NOMO-1 treated with DMSO at 0.1 percent for 48 hours (cell line): Measurements from ENCODE around the gene TRMT44.
A peak's percentile ranks its signal among the peaks of the same experiment; 100 is the strongest.

Experiments used
- DNase-seq: peaks from one replicate; lab custom pipeline; 2025; ENCODE audit not compliant: unreplicated experiment; lab: John Stamatoyannopoulos, UW

The TRMT44 gene, protein sequence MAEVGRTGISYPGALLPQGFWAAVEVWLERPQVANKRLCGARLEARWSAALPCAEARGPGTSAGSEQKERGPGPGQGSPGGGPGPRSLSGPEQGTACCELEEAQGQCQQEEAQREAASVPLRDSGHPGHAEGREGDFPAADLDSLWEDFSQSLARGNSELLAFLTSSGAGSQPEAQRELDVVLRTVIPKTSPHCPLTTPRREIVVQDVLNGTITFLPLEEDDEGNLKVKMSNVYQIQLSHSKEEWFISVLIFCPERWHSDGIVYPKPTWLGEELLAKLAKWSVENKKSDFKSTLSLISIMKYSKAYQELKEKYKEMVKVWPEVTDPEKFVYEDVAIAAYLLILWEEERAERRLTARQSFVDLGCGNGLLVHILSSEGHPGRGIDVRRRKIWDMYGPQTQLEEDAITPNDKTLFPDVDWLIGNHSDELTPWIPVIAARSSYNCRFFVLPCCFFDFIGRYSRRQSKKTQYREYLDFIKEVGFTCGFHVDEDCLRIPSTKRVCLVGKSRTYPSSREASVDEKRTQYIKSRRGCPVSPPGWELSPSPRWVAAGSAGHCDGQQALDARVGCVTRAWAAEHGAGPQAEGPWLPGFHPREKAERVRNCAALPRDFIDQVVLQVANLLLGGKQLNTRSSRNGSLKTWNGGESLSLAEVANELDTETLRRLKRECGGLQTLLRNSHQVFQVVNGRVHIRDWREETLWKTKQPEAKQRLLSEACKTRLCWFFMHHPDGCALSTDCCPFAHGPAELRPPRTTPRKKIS

DNA sequence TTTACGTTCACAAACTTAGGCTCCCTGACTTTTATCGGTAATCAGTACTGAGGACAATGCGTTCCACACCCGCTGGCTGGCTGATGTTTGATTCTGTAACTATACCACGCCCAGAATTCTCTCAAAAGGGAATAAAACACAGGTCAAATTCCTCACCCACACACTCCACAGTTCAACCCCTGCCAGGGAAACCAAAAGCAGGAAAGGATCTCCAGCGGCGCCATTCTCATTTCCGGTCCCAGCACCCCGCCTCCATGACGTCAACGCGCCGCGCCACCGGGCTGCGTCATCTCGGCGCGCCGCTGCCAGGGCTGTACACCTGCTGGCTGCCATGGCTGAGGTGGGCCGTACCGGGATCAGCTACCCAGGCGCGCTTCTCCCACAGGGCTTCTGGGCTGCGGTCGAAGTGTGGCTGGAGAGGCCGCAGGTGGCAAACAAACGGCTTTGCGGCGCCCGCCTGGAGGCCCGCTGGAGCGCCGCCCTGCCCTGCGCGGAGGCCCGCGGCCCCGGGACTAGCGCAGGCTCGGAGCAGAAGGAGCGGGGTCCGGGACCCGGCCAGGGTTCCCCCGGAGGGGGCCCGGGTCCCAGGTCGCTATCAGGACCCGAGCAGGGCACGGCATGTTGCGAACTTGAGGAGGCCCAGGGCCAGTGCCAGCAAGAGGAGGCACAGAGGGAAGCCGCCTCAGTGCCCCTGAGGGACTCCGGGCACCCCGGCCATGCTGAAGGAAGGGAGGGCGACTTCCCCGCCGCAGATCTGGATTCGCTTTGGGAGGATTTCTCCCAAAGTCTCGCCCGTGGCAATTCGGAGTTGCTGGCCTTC is at the start of gene TRMT44, which contains the start of gene ACOX3:
TSS of gene TRMT44 (plus strand) at position 286 of the 820 bp plus-strand sequence. CDS start at position 332, 46 bp downstream.
TSS of gene ACOX3 (minus strand) at position 232 of the 820 bp plus-strand sequence. CDS start 24,202 bp downstream, outside the sequence.
- peak; percentile 75 for DNase-seq

DNA sequence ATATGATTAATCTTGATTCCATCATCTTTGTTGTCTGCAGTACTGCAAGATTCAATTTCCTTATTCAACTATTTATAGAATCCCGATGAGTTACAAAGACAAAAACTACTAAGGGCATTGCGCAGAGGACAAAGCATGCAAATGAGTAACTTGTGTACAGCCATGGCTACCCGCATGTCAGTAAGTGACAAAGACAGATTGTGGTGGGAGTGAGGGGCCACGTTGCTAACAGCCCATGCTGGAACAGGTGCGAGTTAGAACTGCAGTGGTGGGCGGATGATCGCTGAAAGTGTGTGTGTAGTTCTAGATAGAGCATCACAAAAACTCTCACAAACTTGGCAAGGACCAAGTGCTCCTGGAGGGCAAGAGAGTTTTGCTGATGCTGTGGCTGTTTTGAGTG is 49.5 kb upstream of the TRMT44 start:
- DNase-seq: no peak

DNA sequence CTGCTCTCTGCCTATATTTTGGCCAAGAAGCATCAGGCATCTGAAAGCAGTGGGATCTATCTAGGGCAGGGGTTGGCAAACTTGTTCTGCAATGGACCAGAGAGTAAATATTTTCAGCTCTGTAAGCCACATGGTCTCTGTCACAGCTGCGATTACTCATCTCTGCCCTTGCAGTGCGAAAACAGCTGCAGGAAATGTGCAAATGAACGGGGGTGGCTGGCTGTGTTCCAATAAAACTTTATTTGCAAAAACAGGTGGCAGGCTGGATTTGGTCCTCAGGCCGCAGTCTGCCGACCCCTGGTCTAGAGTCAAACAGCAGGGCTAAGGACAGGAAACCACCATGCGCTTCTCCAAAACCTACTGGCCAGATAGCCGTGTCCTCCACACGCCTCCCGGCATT is 48.6 kb upstream of the TRMT44 start:
- DNase-seq: no peak

DNA sequence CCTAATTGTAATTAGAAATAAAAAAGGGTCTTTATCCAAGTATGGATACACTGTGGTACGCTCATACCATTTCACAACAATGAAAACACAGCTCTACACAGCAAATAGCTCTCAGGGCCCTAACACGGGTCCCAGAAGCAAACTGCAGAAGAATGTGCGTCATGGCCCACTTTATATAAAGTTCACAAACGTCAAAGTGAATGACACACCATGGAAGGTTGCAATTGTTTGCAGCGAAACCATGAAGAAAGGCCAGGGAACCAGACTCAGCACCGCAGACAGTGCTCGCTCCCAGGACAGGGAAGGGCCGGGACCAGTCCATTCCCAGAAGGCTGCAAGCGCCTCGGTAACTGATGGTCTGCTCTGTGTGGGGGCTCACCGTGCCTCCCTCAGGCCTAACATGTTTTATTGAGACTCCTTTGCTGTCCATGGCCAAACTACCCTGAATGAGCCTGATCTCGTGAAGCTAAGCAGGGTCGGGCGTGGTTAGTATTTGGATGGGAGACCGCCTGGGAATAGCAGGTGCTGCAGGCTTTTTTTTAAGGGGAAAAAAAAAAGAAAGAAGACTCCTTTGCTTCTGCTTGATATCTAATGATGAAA is 47.9 kb upstream of the TRMT44 start:
- DNase-seq: no peak

DNA sequence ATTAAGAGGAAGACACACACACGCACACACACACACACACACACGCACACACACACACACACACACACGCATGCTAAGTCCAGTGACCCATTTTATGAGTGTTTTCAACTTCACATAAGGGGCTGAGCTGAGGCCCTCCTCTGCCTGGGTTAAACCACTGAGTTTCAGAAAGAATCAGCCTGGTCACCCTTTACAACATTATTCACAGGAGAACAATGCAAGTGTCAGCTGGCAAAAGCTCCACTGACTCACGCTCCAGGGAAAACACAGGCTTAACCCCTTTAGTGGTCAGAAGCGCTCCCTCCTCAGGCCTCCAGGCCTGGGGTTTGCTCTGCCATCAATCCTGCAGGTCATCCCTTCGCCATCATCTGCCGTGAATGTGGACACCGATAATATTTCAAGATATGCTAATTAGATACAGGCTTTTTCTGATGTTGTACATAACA is 47.0 kb upstream of the TRMT44 start:
- no peak for DNase-seq

DNA sequence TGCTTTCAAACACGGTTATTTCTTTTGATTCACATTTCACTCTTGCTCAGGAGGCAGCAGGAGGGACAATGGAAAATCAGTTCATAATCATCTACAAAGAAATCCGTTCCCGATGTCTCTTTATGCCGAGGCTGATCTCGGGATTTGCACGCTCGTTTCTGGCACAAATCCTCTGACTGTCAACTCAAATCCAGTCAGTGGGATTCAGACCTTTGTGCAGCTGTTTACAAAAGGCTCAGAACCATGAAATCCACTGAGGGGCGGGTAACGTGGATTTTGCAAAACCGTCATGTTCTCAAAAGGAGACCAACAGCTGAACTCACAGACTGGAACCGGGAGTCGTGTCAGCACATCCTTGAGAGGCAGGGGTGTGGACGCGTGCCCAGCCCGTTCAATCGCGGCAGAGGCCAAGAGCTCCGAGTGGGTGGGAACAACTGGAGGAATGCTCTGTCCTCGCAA is 46.5 kb upstream of the TRMT44 start:
- no peak for DNase-seq

DNA sequence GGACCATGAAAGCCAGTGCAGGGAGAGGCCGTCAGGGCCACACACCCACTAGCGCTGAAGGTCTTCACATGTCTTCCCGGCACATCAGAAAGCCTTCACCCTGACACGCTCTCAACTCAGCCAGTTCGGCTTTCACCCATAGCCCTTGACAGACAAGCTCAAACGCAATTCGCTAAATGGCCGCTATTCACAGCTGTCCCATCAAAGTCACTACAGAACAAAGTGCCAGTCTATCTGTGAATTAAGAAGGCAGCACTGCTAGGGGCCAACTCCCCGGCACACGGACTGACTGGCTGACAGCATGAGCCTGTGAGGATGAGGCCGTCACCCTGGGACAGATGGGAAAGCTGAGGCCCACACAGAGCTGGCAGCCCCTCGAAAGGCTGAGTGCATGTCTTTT is 45.8 kb upstream of the TRMT44 start:
- no peak for DNase-seq

DNA sequence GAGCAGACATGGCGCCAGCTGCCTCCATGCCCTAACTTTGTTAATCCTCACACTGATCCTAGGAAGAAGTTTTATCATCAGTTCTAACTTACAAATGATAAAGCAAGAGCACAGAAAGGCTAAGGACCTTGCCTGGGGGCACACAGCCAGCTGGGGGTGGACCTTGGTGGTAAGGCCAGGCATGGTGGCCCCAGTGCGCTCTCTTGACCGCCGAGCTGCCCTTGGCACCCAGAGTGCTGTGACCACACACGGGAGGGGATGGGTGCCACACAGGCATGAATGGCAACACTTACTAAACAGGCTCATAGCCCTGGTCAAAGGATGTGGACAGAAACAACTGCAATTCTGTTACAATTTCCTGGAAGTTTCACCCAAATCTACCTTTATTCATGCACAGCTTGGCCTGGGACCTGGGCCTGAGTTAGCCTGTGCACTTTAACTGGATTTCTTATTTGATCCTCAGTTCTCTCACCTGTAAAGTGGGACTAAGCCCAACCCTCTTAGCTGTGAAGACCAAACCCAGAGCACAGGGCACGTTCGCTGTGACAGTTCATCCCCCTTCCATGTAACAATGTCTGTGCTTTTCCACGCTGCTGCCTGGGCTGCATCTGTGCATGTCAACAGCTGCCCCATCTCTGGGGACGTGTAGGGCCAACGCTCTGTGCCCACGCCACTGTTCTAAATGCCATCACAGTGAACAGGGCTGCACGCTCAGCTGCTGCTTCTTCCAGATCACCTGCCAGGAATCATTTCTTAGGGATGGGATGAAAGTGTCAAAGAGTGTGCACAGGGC is 44.9 kb upstream of the TRMT44 start:
- DNase-seq: no peak

DNA sequence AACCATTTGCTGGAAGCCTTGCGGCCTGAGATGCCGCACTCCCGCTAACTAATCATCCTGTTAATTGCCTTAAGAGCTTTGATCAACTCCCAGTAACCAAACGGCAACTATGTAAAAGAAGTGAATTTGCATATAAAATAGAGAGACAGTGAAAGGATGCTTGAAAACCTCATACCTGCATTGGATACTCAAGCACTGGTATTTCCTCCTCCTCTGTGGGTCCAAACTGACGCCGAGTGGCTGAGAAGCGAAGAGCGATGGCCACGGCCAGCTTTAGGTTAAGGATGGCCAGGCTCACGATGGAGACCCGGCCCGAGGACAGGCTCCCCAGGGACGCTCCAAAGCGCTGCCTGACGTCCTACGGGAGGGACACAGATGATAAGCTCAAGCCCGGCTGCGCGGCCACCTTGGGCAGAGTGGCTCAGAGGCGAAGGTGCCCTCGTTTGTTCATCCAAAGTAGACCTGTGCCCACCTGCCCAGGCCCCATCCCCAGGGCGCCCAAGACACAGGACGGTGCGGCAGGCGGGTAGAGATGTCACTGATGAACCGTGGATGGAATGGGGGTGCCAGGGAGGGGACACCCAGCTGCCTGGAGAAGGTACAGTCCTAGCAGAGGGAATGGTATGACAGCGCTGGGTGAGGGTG is 43.7 kb upstream of the TRMT44 start:
- no peak for DNase-seq

DNA sequence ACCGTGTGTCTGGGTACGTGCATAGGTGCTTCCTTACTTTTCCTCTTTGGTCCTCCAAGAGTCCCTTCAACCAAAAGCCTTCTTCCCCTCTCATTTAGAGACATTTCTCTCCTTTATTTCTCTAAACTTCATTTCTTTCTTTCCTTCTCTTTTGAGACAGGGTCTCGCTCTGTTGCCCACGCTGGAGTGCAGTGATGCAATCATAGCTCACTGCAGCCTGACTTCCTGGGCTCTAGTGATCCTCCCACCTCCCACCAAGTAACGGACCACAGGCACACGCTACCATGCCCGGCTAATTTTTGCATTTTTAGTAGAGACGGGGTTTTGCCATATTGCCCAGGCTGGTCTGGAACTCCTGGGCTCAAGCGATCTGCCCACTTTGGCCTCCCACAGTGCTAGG is 42.2 kb upstream of the TRMT44 start:
- DNase-seq: no peak

DNA sequence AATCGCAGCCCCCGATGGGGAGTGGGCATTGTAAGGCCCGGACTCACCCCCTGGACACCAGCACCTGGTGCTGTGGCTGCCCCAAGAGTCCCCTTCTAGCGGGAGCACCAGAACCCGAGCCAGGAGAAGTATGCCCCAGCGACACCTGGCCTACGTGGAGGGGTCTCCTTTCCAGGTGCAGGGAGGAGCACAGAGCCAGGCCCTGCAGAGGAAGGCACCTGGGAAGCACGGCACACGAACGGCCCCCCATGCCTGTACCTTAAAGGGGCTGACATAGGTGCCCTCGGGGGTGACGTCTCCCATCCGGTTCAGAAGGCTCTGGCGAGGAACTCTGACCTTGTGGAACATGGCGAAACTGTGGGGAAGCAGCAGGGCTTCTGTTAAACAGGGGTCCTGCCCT is 41.3 kb upstream of the TRMT44 start:
- no peak for DNase-seq

DNA sequence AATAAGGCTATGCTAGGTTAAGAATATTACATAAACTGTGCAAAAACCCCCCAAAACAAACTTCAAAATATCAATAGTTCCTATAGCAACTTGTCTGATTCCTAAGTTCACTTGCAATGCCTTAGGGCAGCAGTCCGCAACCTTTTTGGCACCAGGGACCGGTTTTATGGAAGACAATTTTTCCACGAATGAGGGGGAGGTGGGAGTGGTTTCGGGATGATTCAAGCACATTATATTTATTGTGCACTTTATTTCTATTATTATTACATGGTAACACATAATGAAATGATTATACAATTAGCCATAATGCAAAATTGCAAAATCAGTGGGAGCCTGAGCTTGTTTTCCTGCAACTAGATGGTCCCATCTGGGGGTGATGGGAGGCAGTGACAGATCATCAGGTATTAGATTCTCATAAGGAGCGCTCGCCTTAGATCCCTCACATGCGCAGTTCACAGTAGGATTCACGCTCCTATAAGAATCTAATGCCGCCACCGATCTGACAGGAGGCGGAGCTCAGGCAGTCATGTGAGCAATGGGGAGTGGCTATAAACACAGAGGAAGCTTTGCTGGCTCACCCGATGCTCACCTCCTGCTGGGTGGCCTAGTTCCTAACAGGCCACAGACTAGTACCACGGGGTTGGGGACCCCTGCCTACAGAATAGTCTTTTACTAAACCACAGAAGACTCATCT is 39.8 kb upstream of the TRMT44 start:
- DNase-seq: no peak

DNA sequence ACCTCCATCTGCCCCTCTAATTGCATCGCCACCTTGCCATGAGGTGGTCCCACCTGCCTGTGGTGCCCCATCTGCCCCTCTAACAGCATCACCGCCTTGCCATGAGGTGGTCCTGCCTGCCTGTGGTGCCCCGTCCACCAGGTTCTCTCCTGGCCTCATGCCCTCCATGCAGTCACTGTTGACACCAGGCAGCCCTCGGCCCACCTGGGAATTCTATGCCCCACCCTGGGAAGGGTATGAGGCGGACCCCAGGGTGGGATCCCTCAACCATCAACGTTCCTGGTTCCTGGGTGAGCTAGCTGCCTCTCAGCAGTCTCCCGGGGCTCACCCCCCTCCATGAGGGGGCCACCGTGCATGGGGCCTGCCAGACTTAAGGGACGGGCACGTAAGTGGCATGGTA is 38.9 kb upstream of the TRMT44 start:
- DNase-seq: no peak

DNA sequence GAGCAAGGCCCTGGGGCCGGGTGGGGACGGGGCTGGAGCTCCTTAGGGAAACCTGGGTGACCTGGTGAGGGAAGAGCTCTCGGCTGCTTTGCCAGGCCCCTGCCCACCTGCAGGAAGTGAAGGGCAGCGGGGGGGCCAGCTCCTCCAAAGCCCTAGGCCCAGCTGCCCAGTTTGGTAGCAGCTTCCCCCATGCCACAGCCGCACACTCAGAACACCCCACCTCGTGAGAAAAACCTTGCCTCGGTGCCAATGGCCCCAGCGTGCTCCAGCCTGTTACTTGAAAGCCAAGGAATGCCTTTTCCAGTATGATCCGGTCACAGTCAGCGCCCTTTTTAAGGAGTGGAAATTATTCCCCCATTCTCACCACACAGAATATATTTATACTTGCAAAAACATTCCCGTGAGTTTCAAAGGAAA is 38.4 kb upstream of the TRMT44 start:
- no peak for DNase-seq

DNA sequence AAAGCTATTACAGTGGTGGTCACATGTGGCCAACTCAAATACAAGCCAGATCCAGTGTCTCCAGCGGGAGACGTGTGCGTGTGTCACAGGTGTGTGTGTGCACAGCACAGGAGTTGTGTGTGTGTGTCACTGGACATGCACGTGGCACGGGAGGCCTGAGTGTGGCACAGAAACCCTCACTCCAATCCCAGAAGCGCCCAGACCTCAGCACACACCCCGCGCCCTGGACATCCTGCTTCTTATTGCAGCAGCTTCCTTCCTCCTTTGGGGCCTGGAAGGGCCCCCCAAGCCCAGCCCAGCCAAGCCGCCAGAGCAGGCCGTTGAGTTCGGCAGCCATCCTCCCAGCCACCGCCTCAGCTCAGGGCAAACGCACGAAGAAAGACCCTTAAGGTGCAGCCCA is 37.9 kb upstream of the TRMT44 start:
- peak; percentile 56 for DNase-seq

DNA sequence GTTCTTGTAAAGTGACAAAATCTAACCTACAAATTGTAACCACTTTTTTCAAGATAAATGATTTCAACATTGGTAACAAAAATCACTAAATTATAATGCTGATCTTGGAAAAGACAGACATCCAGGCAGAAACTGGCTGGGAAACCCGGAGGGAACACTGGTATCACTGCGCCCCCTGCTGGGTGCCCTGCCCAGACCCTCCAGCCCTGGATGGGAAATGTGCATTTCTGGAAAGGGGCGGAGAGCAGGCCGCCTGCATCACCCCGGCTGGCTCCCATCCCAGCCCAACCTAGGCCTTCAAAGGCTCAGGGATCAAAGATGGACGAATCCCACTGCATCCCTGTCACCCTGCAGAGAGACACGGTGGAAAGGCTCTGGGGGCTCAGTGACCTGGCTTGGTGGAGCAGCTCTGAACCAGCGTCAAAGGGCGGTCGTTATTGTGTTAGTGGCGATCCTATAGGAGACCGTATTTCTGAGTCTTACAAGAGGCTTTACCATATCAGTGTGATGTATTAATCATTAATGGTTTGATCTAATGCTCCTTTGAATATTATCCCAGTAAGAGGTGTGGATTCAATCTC is 37.3 kb upstream of the TRMT44 start:
- peak; percentile 56 for DNase-seq

DNA sequence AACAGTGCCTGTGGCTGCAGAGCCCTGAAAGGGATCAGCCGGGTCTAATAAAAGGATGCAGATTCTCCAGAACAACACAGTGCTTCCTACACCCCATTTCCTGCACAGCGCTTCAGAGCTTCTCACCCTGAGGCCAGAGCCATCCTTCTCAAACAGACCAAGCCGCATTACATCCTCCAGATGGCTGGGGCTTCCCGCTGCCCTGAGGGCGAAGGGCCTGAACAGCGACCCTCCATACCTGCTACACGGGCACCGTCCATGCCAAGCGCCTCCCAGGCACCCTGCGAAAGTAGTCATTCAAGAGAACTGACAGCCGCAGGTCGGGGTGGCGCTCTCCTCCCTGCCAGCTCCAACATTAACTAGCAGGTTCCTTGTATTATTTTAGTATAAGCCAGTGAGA is 36.6 kb upstream of the TRMT44 start:
- no peak for DNase-seq

DNA sequence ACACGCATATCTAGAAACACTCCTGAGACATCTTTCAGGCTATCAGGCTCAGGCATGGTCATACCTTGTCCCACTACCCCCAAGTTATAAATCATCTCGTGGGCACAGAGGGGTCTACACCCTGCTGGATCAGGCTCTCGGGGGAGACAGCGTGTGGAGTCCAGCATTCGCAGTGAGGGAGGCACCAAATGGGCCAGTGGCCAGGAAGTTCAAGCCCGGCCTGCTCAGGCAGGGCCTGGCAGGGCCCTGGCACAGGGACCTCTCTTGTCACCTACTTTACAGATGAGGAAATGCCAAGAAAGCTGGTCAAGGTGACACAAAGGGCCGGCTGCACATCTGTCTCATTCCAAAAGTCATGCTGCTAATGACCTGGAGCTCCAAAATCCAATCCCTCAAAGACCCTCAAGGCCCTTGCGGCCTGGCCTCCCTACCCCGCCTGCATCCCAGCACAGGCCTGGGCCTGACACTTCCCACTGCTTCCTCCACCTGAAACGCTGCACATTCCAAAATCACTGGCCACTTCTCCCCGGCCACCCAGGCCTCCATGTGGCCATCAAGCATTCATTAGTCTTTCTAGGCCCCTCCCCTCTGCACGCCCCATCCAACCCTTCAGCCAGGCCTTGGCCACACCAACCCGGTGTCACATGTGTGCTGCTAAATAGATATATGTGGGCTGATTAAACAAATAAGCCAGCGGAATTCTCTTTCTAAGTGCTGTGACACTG is 35.6 kb upstream of the TRMT44 start:
- no peak for DNase-seq
